ENCODE results near the gene MCUR1. TPM values are rescaled to one million over a fixed set of nuclear protein-coding genes. Genes with fewer than 3 reads are reported as not detected.

MCUR1 gene
- total and polyA plus RNA-seq, 2 of the 13 experiments (the other 11 are each of a cell fraction or from before 2014, with no cell fraction given): 8.0 to 29.6 TPM

DNA sequence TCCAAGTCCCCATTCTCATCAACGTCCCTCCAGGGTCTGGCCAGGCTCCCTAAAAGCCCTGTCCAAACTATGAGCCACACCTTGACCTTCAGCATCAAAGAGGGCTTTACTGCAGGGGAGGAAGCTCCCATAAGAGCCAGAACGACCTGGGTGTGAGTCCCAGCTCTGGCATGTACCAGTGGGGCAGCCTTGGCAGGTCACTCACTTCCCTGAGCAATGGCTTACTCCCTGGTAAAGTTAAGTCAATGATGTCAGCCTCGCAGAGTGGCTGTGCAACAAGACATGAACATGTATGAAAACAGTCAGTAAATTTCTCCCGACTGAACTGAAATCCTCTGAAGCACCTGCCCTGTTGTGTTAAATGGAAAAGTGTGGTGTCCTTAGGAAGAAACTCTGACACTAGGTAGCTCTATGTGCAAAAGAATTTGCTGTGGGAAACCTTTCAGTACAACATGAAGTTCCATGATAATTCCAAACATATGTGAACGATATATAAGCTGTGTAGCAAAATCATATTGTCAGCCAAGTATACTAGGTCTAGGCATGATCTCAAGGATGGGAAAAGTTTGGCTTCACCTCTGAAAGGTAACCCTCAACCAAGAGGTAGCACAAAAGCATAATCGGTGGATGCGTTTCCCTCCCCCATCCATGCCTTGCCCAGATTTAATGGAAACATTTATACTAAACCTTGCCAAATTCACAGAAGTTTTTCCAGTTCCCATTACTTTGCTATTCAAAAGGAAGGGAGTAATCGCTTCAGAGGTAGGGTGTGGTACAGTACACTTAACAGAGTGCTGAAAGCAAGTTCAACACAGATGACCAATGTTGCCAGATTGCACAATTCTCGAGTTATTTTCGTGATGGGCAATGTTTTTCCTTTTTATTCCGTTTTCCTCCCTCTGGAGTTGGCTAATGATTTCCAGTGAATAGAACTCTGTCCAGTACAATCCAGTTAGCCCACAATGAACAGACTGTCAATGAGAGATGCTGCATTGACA is 53.8 kb downstream of the MCUR1 start (continued):
- TF ChIP-seq, protein P1, sequence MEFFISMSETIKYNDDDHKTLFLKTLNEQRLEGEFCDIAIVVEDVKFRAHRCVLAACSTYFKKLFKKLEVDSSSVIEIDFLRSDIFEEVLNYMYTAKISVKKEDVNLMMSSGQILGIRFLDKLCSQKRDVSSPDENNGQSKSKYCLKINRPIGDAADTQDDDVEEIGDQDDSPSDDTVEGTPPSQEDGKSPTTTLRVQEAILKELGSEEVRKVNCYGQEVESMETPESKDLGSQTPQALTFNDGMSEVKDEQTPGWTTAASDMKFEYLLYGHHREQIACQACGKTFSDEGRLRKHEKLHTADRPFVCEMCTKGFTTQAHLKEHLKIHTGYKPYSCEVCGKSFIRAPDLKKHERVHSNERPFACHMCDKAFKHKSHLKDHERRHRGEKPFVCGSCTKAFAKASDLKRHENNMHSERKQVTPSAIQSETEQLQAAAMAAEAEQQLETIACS (CRISPR knock-in tag; IDR thresholded peaks at IDR 0.05): no peak
- TF ChIP-seq, protein P2, sequence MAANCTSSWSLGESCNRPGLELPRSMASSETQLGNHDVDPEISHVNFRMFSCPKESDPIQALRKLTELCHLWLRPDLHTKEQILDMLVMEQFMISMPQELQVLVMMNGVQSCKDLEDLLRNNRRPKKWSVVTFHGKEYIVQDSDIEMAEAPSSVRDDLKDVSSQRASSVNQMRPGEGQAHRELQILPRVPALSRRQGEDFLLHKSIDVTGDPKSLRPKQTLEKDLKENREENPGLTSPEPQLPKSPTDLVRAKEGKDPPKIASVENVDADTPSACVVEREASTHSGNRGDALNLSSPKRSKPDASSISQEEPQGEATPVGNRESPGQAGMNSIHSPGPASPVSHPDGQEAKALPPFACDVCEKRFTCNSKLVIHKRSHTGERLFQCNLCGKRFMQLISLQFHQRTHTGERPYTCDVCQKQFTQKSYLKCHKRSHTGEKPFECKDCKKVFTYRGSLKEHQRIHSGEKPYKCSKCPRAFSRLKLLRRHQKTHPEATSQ (CRISPR knock-in tag; IDR thresholded peaks at IDR 0.05; ENCODE audit: borderline replicate concordance): no peak
- TF ChIP-seq, protein P3, sequence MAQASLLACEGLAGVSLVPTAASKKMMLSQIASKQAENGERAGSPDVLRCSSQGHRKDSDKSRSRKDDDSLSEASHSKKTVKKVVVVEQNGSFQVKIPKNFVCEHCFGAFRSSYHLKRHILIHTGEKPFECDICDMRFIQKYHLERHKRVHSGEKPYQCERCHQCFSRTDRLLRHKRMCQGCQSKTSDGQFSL (CRISPR knock-in tag; IDR thresholded peaks at IDR 0.05): no peak
- TF ChIP-seq ATAD3A (CRISPR knock-in tag; IDR thresholded peaks at IDR 0.05) (no peak), NPAS2 (CRISPR knock-in tag; IDR thresholded peaks at IDR 0.05; ENCODE audit: borderline replicate concordance) (no peak), FOXO1 (CRISPR knock-in tag; IDR thresholded peaks at IDR 0.05) (no peak)
- TF ChIP-seq, protein P4, sequence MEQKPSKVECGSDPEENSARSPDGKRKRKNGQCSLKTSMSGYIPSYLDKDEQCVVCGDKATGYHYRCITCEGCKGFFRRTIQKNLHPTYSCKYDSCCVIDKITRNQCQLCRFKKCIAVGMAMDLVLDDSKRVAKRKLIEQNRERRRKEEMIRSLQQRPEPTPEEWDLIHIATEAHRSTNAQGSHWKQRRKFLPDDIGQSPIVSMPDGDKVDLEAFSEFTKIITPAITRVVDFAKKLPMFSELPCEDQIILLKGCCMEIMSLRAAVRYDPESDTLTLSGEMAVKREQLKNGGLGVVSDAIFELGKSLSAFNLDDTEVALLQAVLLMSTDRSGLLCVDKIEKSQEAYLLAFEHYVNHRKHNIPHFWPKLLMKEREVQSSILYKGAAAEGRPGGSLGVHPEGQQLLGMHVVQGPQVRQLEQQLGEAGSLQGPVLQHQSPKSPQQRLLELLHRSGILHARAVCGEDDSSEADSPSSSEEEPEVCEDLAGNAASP (CRISPR knock-in tag; IDR thresholded peaks at IDR 0.05; ENCODE audit: borderline replicate concordance): no peak

All from HepG2 (cell line).